ENCODE data around the gene MMAB. TPM values are rescaled to one million over a fixed set of nuclear protein-coding genes. Genes with fewer than 3 reads are reported as not detected.

MMAB gene
- total and polyA plus RNA-seq, 2 donors (not counting 3 experiments of a cell fraction or from before 2014, with no cell fraction given): 39.1 to 46.0 TPM

DNA sequence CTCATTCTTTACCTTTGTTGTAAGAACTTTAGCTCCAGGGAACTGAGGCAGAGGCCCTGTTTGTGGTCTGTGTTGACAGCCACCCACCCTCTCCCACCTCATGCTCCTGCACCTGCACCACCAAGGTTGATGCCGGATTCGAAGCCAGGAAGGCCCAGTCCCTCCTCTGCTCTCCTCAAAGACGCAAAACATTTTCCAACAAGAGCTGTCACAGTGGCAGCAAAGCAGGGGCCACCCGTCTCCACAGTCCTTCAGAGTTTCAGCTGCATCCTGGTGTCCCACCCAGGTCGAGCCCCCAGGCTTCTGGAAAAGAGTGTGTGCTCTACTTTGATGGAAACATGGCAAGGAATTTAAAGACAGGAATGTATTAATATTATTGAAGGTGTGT, 37.4 kb downstream of the MMAB start:
- Histone ChIP-seq H3K36me3 (ENCODE audit: control insufficient read depth in 2 of 2, extremely low read depth in 1 of 2, insufficient read depth in 2 of 2, low read length in 2 of 2) (peaks cover 0 to 11% of the 10 kb centered on the region in 2 experiments), H3K79me2 (ENCODE audit: control insufficient read depth, insufficient read depth, low read length) (no peaks in the 10 kb centered on the region), H3K9ac (replicated peaks; ENCODE audit: extremely low read depth, insufficient read depth, low read length) (no peak overlapping the region), H3K9me1 (replicated peaks; ENCODE audit: control insufficient read depth, extremely low read depth, insufficient read depth, low read length) (no peaks in the 10 kb centered on the region), H3K27ac (ENCODE audit: insufficient read depth, low read depth, low read length) (no peak overlapping the region), H2AFZ (ENCODE audit: low read depth, low read length) (no peak overlapping the region), H3K27me3 (ENCODE audit: control insufficient read depth in 2 of 2, insufficient read depth in 2 of 2, low read length in 2 of 2) (no peaks in the 10 kb centered on the region), H3K4me2 (ENCODE audit: insufficient read depth, low read length) (no peak overlapping the region), H3K4me3 (replicated peaks in 1 of 3; ENCODE audit: insufficient read depth in 1 of 3, low read depth in 1 of 3, low read length in 3 of 3) (no peak overlapping the region), H3K4me1 (ENCODE audit: control insufficient read depth, extremely low read depth, insufficient read depth, low read length) (peaks cover 8% of the 10 kb centered on the region), H3K9me3 (replicated peaks; ENCODE audit: control insufficient read depth, insufficient read depth, low read length) (no peaks in the 10 kb centered on the region), H4K20me1 (replicated peaks; ENCODE audit: control insufficient read depth, extremely low read depth, insufficient read depth, low read length) (no peaks in the 10 kb centered on the region)
- CTCF ChIA-PET: no interaction called here
- FAIRE-seq (no peak), DNase-seq (ENCODE audit: low read depth, low spot score) (no peak)
- intact Hi-C loops (cut with micrococcal nuclease) (no loop called here), dilution Hi-C loops (cut with MboI; ENCODE audit: extremely low pct_ligation_motif_present, low sequenced_read_pairs) (no loop called here)
- POLR2A ChIA-PET: no interaction called here
- TF ChIP-seq POLR2AphosphoS5 (IDR thresholded peaks at IDR 0.05; ENCODE audit: insufficient read depth, low read depth, low read length): no peak
- BruUV-seq (replicated peaks): no TSS peak

DNA sequence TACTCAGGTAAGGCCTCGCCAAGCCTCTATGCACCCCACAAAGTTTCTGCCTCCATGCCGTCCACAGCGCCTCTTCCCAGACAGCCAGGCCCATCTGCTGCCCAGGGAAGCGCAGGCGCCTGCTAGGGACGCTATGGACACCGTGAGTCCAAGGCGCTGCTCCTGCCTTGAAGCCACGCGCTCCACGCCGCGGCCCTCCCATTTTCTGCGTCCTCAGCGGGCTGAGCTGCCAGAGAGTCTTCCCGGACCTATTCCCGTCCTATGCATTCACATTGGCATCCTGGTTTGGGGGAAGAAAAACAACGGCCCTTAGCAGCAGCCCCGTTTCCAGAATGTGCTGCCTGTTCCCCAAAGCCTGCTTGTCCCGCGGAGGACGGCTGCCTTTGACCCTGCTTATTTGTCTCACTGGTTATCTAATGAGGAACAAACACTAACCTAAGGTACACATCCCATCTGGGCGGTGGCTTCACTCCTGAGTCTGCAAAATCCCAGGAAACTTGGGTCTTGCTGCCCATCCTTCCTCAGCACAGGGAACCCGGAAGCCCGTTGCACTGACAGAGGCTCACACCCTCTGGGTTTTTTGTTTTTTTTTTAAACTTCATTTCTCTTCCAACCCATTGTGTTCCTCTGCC, 38.0 kb downstream of the MMAB start:
- H2AFZ ChIP-seq (ENCODE audit: low read depth, low read length): no peak overlapping the region
- CTCF ChIA-PET: no interaction called here
- intact Hi-C loops (cut with micrococcal nuclease) (no loop called here), dilution Hi-C loops (cut with MboI; ENCODE audit: extremely low pct_ligation_motif_present, low sequenced_read_pairs) (no loop called here)
- no peak overlapping the region for H3K9ac ChIP-seq (replicated peaks; ENCODE audit: extremely low read depth, insufficient read depth, low read length)
- DNase-seq (ENCODE audit: low read depth, low spot score) (no peak), FAIRE-seq (no peak)
- TF ChIP-seq POLR2A (IDR thresholded peaks at IDR 0.05; ENCODE audit: low read depth, low read length) (no peak), EZH2 (IDR thresholded peaks at IDR 0.05; ENCODE audit: borderline replicate concordance, low read depth, low read length, severe bottlenecking) (no peak), POLR2AphosphoS5 (IDR thresholded peaks at IDR 0.05; ENCODE audit: insufficient read depth, low read depth, low read length) (no peak), GATA2 (IDR thresholded peaks at IDR 0.05; ENCODE audit: insufficient read depth, insufficient read length, low read depth, low read length) (no peak), FOS (IDR thresholded peaks at IDR 0.05; ENCODE audit: borderline replicate concordance, insufficient read depth, low read length) (no peak), JUN (IDR thresholded peaks at IDR 0.05; ENCODE audit: borderline replicate concordance, insufficient read depth, insufficient read length, low read depth) (no peak), MYC (IDR thresholded peaks at IDR 0.05; ENCODE audit: low read depth, low read length) (no peak)
- TF ChIP-seq, protein P1, sequence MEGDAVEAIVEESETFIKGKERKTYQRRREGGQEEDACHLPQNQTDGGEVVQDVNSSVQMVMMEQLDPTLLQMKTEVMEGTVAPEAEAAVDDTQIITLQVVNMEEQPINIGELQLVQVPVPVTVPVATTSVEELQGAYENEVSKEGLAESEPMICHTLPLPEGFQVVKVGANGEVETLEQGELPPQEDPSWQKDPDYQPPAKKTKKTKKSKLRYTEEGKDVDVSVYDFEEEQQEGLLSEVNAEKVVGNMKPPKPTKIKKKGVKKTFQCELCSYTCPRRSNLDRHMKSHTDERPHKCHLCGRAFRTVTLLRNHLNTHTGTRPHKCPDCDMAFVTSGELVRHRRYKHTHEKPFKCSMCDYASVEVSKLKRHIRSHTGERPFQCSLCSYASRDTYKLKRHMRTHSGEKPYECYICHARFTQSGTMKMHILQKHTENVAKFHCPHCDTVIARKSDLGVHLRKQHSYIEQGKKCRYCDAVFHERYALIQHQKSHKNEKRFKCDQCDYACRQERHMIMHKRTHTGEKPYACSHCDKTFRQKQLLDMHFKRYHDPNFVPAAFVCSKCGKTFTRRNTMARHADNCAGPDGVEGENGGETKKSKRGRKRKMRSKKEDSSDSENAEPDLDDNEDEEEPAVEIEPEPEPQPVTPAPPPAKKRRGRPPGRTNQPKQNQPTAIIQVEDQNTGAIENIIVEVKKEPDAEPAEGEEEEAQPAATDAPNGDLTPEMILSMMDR (IDR thresholded peaks at IDR 0.05; ENCODE audit: extremely low read depth in 1 of 2, insufficient read depth in 1 of 2, low read depth in 1 of 2, low read length in 2 of 2): no peak
- TF ChIP-seq, protein P2, sequence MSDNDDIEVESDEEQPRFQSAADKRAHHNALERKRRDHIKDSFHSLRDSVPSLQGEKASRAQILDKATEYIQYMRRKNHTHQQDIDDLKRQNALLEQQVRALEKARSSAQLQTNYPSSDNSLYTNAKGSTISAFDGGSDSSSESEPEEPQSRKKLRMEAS (IDR thresholded peaks at IDR 0.05; ENCODE audit: insufficient read depth, insufficient read length): no peak
- no peaks in the 10 kb centered on the region for H3K9me3 ChIP-seq (replicated peaks; ENCODE audit: control insufficient read depth, insufficient read depth, low read length)
- H3K4me1 ChIP-seq (ENCODE audit: control insufficient read depth, extremely low read depth, insufficient read depth, low read length): peaks cover 8% of the 10 kb centered on the region
- no peak overlapping the region for H3K27ac ChIP-seq (ENCODE audit: insufficient read depth, low read depth, low read length)
- POLR2A ChIA-PET: no interaction called here
- H3K4me2 ChIP-seq (ENCODE audit: insufficient read depth, low read length): no peak overlapping the region
- no peak overlapping the region for H3K4me3 ChIP-seq (replicated peaks in 1 of 3; ENCODE audit: insufficient read depth in 1 of 3, low read depth in 1 of 3, low read length in 3 of 3)
- no peaks in the 10 kb centered on the region for H3K79me2 ChIP-seq (ENCODE audit: control insufficient read depth, insufficient read depth, low read length)
- peaks cover 0 to 13% of the 10 kb centered on the region in 2 experiments for H3K36me3 ChIP-seq (ENCODE audit: control insufficient read depth in 2 of 2, extremely low read depth in 1 of 2, insufficient read depth in 2 of 2, low read length in 2 of 2)
- no peaks in the 10 kb centered on the region for H3K27me3 ChIP-seq (ENCODE audit: control insufficient read depth in 2 of 2, insufficient read depth in 2 of 2, low read length in 2 of 2)
- no TSS peak for BruUV-seq (replicated peaks)
- H4K20me1 ChIP-seq (replicated peaks; ENCODE audit: control insufficient read depth, extremely low read depth, insufficient read depth, low read length): no peaks in the 10 kb centered on the region
- no peaks in the 10 kb centered on the region for H3K9me1 ChIP-seq (replicated peaks; ENCODE audit: control insufficient read depth, extremely low read depth, insufficient read depth, low read length)

Measured in endothelial cell of umbilical vein (primary cell).